ENCODE data around the gene TRIM2. TPM values are rescaled to one million over a fixed set of nuclear protein-coding genes. Genes with fewer than 3 reads are reported as not detected.

TRIM2 gene
- total RNA-seq, 1 experiment from 2014 or later, result 87.0 TPM

DNA sequence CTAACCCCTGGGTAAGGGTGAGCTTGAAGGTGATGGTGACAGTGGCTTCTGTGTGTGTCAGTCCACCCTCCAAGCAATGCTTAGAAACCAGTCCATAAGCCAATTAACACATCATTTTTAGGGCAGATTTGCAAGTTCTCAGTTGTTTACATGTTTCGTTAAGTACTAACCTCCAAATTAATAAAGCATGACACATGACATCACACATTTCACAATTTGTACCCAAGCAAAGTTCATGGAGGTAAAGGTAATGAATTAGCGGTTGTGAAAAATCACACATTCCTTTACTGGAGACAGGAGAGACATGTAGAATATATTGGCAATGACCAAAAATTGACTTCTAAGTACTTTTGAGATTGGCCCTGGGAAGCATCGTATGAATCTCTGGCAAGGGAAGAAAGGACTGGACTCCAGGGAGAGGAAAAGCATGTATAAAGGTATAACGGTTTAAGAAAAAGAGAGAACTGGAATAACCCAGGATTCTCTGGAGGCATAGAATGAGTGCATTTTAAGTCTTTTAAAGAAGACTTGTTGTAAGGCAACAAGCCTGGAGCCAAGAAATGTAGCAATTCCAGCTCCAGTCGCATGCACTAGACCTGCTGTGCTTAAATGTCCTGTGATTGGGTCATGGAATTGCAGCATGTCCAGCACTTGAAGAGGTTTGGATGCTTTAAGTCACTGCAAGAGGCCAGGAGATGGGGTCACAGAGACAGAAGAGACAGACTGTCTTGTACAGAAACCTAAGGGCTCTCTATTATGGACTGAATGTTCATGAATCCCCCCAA is 34.1 kb downstream of the TRIM2 start:
- H3F3A ChIP-seq (ENCODE audit: insufficient read depth, low read depth), result peaks cover 22% of the 10 kb centered on the region
- peaks cover 31% of the 10 kb centered on the region for H3K4me1 ChIP-seq (replicated peaks; ENCODE audit: insufficient read depth)
- BruUV-seq (replicated peaks), result no TSS peak
- intact Hi-C loops (cut with micrococcal nuclease; ENCODE audit: unreplicated experiment), result loop anchor here (10.0 kb wide), 1 partner anchor 336 kb away; no protein-coding TSS in a partner anchor
- TF ChIP-seq EZH2 (IDR thresholded peaks at IDR 0.05; ENCODE audit: low read depth), result no peak
- TF ChIP-seq, protein P1, sequence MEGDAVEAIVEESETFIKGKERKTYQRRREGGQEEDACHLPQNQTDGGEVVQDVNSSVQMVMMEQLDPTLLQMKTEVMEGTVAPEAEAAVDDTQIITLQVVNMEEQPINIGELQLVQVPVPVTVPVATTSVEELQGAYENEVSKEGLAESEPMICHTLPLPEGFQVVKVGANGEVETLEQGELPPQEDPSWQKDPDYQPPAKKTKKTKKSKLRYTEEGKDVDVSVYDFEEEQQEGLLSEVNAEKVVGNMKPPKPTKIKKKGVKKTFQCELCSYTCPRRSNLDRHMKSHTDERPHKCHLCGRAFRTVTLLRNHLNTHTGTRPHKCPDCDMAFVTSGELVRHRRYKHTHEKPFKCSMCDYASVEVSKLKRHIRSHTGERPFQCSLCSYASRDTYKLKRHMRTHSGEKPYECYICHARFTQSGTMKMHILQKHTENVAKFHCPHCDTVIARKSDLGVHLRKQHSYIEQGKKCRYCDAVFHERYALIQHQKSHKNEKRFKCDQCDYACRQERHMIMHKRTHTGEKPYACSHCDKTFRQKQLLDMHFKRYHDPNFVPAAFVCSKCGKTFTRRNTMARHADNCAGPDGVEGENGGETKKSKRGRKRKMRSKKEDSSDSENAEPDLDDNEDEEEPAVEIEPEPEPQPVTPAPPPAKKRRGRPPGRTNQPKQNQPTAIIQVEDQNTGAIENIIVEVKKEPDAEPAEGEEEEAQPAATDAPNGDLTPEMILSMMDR (conservative IDR thresholded peaks at IDR 0.05), result no peak
- no peaks in the 10 kb centered on the region for H4K20me1 ChIP-seq (ENCODE audit: insufficient read depth)
- CTCF ChIA-PET, result no interaction called here
- no peaks in the 10 kb centered on the region for H3K27me3 ChIP-seq (ENCODE audit: insufficient read depth, low read depth)
- H3K9me2 ChIP-seq (ENCODE audit: insufficient read depth), result no peaks in the 10 kb centered on the region
- H3K79me2 ChIP-seq (ENCODE audit: low read depth), result peaks cover 38% of the 10 kb centered on the region
- no peaks in the 10 kb centered on the region for H3K9me3 ChIP-seq (ENCODE audit: insufficient read depth, low read depth)
- no peak overlapping the region for H3K4me2 ChIP-seq
- no peak overlapping the region for H2AFZ ChIP-seq
- POLR2A ChIA-PET (ENCODE audit: unreplicated experiment), result no interaction called here
- H3K36me3 ChIP-seq (ENCODE audit: low read depth), result 0 out of 2 replicates have a peak, but pooled peaks cover 11% of the 10 kb centered on the region
- H3K4me3 ChIP-seq, result no peak overlapping the region
- H3K27ac ChIP-seq, result no peak overlapping the region
- no peak for DNase-seq

DNA sequence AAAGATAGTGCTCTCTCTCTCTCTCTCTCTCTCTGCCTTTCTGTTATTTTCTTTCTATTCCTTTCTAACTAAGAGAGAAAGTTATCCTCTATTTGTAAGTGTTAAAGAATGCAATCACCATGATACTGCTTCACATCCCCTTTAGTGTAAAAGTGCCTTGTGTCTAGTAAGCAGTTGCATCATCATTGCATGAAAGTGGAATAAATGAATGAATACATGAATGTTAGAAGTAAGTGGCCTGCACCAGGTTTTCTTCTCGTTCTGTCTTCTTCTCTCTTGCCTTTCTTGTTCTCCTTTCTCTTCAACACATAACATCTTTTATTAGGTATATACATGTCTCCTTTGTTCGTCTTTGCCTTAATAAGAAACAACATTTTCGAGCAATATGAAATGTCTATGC is 35.2 kb downstream of the TRIM2 start:
- 0 out of 2 replicates have a peak, but pooled peaks cover 11% of the 10 kb centered on the region for H3K36me3 ChIP-seq (ENCODE audit: low read depth)
- BruUV-seq (replicated peaks), result no TSS peak
- H3K4me3 ChIP-seq, result no peak overlapping the region
- intact Hi-C loops (cut with micrococcal nuclease; ENCODE audit: unreplicated experiment), result loop anchor here (10.0 kb wide), 1 partner anchor 335 kb away; no protein-coding TSS in a partner anchor
- H3K9me3 ChIP-seq (ENCODE audit: insufficient read depth, low read depth), result no peaks in the 10 kb centered on the region
- DNase-seq, result no peak
- H3F3A ChIP-seq (ENCODE audit: insufficient read depth, low read depth), result peaks cover 11% of the 10 kb centered on the region
- peaks cover 38% of the 10 kb centered on the region for H3K79me2 ChIP-seq (ENCODE audit: low read depth)
- H4K20me1 ChIP-seq (ENCODE audit: insufficient read depth), result no peaks in the 10 kb centered on the region
- H3K4me1 ChIP-seq (replicated peaks; ENCODE audit: insufficient read depth), result peaks cover 20% of the 10 kb centered on the region
- TF ChIP-seq EZH2 (IDR thresholded peaks at IDR 0.05; ENCODE audit: low read depth), result no peak
- TF ChIP-seq, protein P1 (conservative IDR thresholded peaks at IDR 0.05), result no peak
- H3K27me3 ChIP-seq (ENCODE audit: insufficient read depth, low read depth), result no peaks in the 10 kb centered on the region
- POLR2A ChIA-PET (ENCODE audit: unreplicated experiment), result no interaction called here
- H3K9me2 ChIP-seq (ENCODE audit: insufficient read depth), result no peaks in the 10 kb centered on the region
- CTCF ChIA-PET, result no interaction called here
- H3K4me2 ChIP-seq, result no peak overlapping the region
- H3K27ac ChIP-seq, result no peak overlapping the region
- H2AFZ ChIP-seq, result no peak overlapping the region

DNA sequence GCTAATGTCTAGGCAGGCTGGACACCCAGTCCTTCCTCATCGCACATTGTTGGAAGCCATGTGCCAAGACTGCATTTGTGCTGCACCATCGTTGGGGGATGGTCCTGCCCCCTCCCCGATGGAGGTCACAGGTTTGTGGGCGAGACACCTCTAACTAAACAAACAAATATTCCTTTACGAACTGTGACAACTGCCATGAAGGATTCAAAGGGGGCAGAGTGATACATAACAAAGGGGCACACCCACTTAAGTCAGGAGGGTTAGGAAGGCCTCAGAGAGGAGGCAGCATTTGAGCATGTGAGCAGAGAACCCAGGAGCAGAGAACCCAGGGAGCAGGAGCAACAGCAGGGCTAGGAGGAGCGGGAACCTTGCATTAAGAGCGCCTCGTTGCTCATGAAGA is 37.1 kb downstream of the TRIM2 start:
- CTCF ChIA-PET, result no interaction called here
- H3K79me2 ChIP-seq (ENCODE audit: low read depth), result peaks cover 24% of the 10 kb centered on the region
- TF ChIP-seq, protein P1 (conservative IDR thresholded peaks at IDR 0.05), result no peak
- TF ChIP-seq EZH2 (IDR thresholded peaks at IDR 0.05; ENCODE audit: low read depth), result no peak
- H3K4me2 ChIP-seq, result no peak overlapping the region
- DNase-seq, result no peak
- no peak overlapping the region for H2AFZ ChIP-seq
- no peaks in the 10 kb centered on the region for H3K27me3 ChIP-seq (ENCODE audit: insufficient read depth, low read depth)
- no peaks in the 10 kb centered on the region for H3K9me2 ChIP-seq (ENCODE audit: insufficient read depth)
- no peaks in the 10 kb centered on the region for H3F3A ChIP-seq (ENCODE audit: insufficient read depth, low read depth)
- H3K36me3 ChIP-seq (ENCODE audit: low read depth), result 0 out of 2 replicates have a peak, but pooled peaks cover 11% of the 10 kb centered on the region
- H3K4me3 ChIP-seq, result no peak overlapping the region
- intact Hi-C loops (cut with micrococcal nuclease; ENCODE audit: unreplicated experiment), result no loop called here
- POLR2A ChIA-PET (ENCODE audit: unreplicated experiment), result no interaction called here
- H3K9me3 ChIP-seq (ENCODE audit: insufficient read depth, low read depth), result no peaks in the 10 kb centered on the region
- H3K4me1 ChIP-seq (replicated peaks; ENCODE audit: insufficient read depth), result peaks cover 6% of the 10 kb centered on the region; the same call in 1 of the 2 replicates
- no TSS peak for BruUV-seq (replicated peaks)
- no peak overlapping the region for H3K27ac ChIP-seq
- H4K20me1 ChIP-seq (ENCODE audit: insufficient read depth), result no peaks in the 10 kb centered on the region

Data from PC-9 (cell line).